Stimulated activated CD8-positive, alpha-beta memory T cell treated with anti-CD3 and anti-CD28 coated beads, Interleukin-2, amount 100 ng/mL, for 48 hours (primary cell): ENCODE measurements around the gene KLK12.
A peak's percentile ranks its signal among the peaks of the same experiment; 100 is the strongest.

Source experiments
- DNase-seq, 2 donors: peaks; one replicate each; pipeline ENCODE4 v3.0.0-alpha.2; 2020; ENCODE audit warnings: low read depth in 2 of 2

KLK12 gene

DNA sequence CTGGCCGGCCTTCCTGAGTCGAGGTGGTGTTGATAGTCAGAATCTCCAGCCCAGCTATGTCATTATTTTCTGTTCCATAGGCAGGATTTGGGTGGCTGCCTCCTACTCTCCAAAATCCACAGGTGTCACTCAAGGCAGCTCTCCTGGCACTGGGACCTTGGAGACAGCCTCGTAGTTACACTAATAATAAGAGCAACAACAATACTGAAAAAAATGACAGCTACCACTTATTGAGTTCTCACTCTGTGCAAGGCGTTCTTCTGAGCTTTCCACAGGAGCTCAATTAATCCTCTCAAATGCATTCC, 12.2 kb upstream of the KLK12 start:
- no peak for DNase-seq

DNA sequence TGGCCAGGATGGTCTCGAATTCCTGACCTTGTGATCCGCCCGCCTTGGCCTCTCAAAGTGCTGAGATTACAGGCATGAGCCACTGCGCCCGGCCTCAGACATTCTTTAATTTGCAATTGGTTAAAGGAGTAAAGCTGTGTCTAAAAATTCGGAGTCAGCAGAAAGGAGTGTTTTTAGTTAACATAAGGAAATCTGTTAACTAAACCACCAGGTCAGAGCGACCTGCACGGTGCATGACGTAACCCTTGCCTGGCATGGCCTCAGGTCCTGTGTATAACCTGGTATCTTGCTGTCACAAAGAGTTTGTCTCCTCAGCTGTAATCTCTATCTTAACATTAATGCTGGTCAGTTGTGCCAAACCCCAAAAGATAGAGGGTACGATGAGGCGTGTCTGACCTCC, 9.5 kb upstream of the KLK12 start:
- DNase-seq: no peak

DNA sequence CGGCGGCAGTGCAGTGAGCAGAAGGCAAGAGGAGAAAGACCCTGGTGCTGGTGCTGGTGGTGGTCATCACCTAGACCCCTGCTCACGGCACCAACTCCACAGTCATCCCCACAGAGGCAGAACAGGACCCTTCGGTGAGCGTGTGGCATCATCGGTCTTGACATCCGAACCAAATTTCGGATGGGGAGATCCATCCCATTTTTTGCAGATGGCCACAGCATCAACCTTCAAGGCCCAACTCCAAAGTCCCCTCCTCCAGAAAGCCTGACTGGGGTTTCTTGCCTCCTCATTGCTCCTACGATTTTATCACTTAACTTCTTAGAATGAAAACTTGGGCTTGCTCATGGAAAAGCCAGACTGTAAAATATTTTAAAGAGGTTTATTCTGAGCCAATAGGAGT, 8.7 kb upstream of the KLK12 start:
- DNase-seq: no peak

DNA sequence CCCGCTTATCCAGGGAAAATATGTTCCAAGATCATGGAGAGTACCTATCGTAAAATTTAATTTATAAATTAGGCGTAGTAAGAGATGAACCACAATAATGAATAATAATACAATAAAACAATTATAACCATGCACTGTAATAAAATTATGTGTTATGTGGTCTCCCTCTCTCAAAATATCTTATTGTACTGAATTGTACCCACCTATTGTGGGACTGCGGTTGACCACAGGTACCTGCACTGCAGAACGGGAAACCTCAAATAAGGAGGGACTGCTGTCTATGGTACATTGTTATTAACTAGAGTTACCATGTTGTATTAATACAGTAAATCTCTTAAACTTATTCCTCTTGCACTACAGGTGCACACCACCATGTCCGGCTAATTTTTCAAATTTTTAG, 5.3 kb upstream of the KLK12 start:
- DNase-seq: no peak

DNA sequence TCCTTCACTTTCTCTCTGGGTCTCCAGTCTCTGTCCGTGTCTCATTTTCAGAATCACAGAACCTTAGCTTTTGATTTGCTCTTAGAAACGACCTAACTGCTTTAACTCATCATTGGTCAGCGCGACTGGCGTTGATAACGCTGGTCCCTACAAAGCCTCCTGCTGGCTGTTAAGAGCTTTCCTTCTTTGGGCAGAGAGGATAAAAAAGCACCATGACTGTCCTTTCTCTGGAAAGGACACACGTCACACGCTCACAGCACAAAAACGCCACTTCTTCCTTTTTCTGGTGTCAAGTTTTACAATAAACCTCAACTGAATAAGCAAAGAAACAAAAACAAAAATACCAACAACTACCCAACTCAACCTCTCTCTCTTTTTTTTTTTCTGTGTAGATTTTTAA, 1.7 kb upstream of the KLK12 start:
- DNase-seq: no peak

DNA sequence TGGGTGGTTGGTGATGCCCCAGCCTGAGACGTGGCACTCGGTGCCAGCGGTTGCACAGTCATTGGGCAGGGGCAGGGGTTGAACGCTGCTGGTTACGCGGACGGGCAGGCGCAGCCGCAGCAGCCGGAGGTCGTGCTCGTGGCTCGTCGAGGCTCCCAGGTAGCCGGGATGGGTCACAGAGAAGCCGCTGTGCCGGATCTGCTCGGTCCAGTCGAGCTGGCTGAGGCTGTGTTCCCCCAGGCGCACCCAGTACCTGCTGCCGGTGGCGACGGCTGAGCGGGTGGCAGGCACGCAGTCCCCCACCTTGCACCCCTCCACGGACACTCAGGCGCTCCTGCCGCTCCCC, 2.9 kb downstream of the KLK12 start:
- no peak for DNase-seq

DNA sequence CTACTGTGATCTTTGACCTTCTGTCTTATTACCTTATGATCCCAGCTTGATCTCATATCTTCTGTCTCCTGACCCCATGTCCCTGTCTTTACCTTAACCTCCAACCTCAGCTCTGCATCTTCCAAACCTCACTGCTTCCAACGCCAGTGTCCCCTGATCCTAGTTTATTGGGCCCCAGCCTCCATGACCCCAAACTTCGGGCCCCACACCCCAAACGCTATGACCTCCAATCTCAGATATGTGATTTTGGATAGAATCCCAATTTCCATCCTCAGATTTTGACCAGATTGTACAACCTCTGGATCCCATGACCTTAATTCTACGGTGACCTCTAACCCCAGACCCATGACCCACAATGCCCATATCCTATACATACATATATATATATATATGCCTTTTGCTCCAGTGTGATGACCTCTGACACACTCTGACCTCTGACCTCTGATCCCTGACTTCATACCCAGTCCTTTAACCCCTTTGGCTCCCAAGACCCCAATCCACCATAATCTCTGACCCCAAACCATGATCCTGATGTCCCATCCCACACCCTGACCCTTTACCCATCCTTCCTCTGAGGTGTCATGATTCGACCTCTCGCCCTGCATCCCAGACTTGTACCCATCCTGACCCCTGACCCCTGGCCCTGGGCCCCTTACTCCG, 3.5 kb downstream of the KLK12 start:
- no peak for DNase-seq

DNA sequence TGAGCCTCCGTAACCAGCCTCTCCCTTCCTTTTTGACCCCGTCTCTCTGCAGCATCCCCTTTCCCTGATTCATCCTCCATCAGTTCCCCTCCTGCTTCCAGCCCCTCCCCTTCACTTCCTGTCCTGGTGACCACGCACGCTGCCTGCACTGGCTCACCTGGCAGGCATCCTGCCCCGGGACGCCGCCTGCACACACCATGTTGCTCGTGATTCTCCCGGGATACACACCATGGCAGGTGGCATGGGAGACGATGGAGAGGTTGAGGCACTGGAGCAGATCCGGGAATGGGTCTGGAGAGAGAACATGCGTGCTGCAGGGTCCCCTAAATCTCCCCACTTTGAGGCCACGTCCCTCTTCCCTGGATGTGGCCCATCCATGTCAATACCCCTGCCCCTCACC, 4.2 kb downstream of the KLK12 start:
- DNase-seq: no peak

DNA sequence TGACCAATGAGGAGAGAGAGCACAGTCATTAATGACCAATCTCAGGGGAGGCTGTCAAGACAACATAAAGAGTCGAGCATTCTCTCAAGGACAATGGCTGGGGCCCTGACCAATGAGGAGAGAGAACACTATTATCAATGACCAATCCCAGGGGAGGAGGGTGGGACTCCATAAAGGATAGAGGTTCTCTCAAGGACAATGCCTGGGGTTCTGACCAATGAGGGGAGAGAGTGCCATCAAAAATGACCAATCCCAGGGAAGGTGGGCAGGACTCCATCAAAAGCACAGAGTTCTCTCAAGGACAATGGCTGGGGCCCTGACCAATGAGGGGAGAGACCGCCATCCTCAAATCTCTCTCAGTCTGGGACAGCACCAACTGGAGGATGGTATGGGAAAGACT, 5.1 kb downstream of the KLK12 start:
- no peak for DNase-seq

DNA sequence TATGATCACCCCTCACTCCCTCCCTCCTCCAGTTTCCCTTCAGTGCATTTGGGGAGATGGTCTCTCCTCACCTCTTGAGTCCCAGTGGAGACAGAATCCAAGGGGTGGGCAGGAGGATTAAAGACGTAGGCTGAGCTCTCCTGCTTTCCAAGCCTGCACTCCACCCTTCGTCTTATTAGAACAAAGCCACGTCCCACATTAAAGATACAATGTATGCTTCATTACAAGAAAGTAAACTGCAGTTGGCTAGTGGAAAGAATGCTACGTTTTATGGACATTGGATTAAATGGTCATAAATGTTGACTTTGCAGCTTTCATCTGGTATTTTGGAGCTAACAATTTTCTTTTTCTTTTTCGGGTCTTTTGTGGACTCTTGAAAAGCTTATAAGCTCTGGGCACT, 6.9 kb downstream of the KLK12 start:
- DNase-seq: no peak

DNA sequence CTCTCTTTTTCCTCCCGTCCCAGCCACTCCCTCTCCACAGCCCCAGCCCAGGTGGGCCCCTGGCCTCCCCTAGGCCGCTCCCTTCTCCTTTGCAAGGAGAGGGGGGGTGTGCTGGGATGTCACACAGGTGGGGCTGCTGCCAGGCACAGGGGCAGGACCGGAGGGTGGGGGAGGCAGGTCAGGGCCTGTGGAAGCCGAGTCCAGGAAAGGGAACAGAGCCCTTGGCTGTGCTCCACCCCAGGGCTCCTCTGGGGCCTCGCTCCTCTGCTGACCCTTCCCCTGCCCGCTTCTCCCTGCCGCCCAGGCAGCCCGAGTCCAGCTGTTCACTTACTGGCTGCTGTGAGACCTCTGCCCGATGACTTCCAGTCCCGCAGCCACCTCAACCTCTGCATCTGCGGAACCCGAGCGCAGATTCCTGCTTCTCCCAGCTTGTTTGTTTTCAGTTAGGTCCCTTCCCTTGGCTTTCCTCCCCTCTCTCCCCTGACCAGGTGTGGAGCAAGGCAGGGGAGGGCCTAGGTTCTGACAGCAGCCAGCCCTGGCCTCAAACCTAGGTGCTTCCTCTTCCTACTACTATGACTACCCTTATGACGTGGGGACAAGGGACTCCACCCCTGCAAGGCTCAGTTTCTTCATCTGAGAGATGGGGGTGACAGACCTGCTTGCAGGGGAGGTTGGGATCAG, 7.5 kb downstream of the KLK12 start:
- no peak for DNase-seq

DNA sequence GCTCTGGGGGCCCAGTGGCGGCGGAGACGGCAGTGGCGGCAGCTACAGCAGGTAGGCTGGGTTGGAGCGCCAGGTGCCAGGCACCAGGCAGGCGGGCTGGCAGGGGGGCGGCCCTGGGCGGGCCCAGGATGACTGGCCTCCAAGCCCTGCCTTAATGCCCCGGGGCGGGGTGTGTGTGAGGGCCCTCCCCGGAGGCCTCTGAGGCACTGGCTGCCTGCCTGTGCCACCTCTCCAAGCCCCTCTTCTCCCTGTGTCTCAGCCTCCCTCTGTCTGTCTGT, 8.3 kb downstream of the KLK12 start, which contains the start of gene KLK11:
TSS of gene KLK11 (minus strand) at position 63 of the 278 bp plus-strand sequence. CDS start 985 bp downstream, outside the sequence.
- DNase-seq: no peak

DNA sequence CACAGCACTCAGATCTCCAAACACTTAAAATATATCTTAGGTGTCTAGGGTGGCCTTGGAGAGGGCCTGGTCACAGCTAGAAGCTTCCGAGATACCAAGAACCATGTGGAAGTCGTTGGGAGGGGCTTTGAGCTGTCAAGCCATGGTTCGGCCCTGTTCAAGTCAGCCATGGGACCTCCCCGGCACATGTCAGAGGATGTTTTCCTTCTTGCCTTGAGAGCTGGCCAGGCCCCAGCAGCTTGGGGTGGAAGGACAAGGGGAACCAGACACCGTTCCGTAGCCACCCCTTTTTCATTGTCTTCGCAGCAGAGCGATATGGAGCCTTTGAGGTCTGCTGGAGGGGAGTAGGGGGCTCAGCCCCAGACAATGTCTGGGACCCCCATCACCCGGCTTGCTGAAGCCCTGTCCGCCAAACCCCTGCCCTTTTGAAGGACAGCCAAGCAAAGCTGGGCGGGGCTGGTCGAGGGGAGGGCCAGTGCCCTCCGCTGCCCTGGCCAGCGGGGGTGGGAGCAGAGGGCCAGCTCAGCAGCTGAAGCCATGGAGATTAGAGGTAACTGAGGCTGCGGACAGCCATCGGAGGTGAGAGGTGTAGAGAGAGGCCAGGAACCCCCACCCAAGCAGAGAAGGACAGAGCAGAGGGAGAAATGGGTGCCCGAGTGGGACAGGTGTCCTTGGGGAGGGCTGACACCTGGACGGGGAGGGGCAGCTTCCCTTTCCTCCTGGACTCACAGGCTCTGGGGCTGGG, 8.8 kb downstream of the KLK12 start:
- DNase-seq: no peak

DNA sequence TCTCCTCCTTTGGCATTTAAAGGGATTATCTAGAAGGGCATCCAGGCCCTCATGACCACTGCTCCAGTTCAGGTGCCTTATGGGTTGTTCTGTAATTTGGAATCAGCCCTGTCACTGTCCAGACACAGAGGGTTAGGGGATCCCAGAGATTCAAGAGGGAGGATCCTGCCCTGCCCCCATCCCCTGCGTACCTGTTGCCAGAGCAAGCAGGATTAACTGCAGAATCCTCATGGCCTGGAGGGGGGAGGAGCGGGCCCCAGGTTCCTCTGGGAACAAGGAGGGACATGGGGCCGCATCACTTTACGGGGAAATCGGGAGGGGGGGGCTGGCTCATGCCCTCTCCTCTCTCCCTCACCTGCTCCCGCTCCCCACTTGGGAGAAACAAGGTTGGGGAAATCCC, 9.4 kb downstream of the KLK12 start:
- no peak for DNase-seq

DNA sequence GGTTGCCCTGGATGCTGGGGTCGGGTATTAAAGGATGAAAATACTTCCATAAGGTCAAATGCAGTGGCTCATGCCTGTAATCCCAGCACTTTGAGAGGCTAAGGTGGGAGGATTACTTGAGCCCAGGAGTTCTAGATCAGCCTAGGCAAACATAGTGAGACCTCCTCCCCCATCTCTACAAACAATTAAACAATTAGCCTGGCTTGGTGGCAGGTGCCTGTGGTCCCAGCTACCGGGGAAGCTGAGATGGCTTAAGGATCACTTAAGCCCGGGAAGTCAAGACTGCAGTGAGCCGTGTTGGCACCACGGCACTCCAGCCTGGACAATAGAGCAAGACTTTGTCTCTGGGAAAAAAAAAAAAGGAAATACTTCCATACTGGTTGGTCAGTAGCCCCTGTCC, 9.9 kb downstream of the KLK12 start:
- DNase-seq: no peak

DNA sequence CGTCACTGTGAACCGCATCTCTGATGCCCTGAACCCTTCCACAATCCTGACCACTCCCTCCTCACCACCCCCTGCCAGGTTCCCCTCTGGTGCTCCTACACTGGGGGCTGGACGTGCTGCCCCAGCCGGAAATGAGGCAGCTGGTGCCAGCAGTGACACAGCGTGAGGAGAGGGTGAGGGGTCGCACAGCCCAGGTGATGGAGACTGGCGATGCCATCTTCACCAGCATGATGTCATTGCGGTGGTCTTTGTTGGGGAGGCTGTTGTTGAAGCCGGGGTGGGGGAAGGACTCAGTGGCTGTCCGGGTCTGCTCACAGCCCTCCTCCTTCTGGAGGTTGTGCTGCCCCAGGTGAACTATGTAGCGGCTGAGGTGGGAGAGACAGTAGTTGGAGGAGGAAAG, 10.9 kb downstream of the KLK12 start:
- DNase-seq: no peak

DNA sequence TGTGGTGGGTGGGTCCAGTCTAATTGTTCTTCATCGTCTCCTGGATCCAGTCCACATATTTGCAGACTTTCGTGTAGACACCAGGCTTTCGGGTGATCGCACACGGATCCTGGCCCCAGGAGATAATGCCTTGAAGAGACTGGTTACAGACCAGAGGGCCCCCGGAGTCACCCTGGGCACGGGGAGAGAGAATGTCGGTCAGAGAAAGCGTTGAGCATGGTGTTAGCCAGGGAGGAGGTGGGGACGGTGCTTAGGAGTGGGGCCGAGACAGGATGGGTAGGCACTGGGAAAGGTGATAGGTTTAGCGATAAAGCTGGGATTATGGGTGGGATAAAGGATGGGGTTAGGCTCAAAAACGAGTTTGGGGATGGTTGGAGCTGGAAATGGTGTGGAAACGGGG, 12.3 kb downstream of the KLK12 start:
- no peak for DNase-seq

DNA sequence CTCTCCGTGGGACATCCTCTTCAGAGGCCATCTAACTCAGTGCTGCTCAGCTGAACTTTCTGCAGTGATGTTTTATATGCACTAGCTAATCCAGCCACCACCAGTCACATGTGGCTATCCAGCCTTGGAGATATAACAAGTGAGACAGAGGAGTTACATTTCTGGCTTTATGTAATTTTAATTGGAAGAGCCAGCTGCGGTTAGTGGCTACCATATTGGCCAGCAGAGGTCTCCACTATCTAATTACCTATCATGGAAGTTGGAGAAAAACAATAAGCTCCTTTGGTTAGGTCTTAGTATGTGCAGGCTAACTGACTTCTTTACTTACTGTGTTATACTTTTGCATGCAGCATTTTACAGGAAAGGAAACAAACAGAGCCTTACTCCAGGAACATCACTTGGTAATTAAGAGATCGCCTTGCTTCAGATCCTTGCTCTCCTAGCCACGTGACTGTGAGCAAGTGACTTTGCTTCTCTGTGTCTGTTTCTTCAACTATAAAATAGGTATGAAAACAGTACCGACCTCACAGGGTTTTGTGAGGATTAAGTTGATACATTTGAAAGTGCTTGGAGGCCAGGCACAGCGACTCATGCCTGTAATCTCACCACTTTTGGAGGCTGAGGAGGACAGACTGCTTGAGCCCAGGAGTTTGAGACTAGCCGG, 13.7 kb downstream of the KLK12 start:
- DNase-seq: no peak

DNA sequence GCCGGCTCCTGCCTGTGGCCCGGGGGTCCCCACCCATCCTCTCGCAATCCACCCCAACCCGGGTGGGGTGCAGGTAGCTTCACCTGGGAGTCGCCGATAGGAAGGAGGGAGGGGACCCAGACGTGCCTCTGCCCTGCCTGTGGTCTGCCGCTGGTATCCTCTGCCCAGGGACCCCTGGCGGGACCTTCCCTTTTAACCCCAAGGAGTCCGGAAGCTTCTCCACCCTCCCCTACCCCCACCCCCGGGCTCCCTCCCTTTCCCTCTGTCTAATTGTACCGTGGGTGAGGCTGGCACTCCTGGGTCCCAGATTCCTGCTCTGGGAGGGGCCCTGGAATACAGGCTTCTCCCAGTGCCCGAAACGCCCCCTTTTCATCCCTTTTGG, 15.3 kb downstream of the KLK12 start, which contains the start of gene KLK10:
TSS of gene KLK10 (minus strand) at position 166 of the 382 bp plus-strand sequence. CDS start 579 bp downstream, outside the sequence.
- no peak for DNase-seq

DNA sequence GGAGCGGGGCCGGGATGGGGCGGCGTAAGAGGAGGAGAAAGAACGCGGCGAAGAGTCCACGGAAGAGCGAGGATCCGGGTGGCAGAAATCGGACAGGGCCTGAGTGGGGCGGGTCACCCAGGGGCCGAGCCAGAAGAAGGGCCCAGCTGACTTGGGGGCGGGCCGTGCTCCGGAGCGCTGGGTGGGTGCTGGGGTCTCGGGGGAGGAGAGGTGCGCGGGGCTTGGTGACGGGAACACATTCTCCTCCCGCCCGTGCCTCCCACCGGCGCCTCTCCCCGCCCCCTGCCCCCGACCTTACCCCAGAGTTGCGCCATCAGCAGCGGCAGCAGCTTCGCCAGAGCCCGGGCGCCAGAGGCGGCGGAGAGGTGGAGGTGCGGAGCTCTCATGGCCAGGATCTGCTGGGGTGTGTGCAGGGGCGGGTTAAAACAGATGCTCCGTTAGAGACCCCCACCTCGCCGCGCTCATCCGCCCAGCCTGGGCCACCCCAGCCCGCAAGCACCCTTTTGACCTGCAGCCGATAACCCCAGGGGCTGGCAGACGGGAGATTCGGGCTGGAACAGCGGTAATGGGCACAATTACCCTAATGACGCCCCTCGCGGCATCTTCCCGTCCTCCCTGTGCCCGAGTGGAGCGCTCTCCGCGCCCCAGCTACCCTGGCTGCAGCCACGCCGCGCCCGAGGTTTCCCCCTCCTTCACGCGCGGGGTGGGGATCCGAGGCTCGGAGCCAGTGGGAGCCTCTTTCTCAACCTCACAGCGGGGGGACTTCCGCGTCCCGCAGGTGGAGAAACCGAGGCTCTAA, 15.9 kb downstream of the KLK12 start:
- DNase-seq: no peak

DNA sequence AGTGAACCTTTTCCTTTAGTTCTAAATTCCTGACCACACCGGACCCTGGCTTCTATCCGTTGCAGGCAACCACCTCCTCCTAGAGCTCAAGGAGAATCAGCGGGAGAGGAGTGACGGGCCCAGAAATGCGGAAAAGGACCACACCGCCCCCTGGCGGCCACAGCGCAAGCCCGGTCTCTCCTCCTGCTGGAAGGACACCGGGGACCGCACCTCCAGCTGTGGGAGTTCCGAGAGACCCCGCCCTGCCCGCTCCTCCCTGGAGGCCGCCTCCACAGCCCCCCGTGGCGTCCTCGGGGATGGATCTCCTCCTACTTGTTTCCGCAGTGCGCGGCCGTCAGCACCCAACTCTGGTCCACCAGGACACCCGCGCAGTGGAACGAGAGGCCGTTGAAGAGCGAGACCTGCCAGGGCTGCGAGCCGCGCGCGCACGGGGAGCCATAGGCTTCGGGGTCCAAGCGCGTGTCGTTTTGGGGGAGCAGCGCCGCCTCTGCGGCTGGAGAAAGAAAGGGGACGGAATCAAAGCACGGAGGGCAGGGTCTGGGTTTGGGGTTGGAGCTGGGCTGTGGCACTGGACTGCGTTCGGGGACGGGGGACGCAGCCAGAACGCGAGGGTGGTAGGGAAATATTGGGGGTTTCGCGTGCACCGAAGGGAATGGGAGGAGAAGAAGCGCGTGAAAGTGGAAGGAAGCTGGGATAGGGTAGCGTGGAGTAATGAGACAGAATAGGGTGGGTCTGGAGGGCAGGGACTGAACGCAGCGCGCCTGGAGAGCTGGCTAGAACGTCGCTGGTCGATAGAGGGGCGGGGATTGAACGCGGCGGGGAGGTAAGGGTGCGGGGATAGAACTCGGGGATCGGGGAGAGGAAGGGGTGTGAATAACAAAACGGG, 17.8 kb downstream of the KLK12 start:
- DNase-seq: peak; percentile 48 to 67
